ENCODE data around the gene DMBT1. TPM values are rescaled to one million over a fixed set of nuclear protein-coding genes. Genes with fewer than 3 reads are reported as not detected.
A peak's percentile ranks its signal among the peaks of the same experiment; 100 is the strongest.

Gene DMBT1
- total RNA-seq, 1 experiment from 2014 or later: 0.13 TPM

DNA sequence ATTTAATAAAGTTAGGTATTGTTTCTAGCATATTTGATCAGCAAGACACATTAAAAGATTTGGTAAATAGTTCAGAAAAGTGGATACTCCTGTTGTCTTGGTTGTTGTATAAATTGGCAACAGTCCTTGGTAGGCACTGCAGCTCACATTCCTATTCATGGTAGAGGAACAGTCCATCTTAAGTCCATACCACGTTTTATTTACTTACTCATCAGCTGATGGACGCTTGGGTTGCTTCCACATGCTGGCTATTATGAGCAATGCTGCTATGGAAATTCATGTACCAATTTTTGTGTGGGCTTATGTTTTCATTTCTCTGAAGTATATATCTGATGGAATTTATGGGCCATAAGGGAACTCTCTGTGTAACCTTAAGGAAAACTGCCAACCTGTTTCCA is 95.8 kb downstream of the DMBT1 start:
- no peak overlapping the region for H3K27ac Mint-ChIP-seq

DNA sequence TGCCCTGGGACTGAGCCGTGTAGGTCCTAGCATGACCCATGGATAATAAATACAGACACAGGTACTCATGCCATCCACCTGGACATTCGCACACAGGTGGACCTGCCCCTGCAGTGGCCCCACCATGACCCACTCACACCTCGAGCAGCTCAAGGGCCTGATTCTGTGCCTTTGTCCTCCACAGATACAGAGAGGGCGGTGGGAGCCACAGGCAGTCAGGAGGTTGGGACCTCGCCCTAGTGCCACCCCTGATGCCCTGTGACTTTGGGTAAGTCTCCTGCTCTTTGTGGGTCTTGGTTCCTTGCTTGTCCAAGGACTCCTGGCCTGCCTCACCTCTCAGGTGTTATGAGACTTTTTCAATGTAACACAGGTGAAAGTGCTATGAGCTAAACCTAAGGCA is 96.2 kb downstream of the DMBT1 start:
- TF ChIP-seq, protein P1, sequence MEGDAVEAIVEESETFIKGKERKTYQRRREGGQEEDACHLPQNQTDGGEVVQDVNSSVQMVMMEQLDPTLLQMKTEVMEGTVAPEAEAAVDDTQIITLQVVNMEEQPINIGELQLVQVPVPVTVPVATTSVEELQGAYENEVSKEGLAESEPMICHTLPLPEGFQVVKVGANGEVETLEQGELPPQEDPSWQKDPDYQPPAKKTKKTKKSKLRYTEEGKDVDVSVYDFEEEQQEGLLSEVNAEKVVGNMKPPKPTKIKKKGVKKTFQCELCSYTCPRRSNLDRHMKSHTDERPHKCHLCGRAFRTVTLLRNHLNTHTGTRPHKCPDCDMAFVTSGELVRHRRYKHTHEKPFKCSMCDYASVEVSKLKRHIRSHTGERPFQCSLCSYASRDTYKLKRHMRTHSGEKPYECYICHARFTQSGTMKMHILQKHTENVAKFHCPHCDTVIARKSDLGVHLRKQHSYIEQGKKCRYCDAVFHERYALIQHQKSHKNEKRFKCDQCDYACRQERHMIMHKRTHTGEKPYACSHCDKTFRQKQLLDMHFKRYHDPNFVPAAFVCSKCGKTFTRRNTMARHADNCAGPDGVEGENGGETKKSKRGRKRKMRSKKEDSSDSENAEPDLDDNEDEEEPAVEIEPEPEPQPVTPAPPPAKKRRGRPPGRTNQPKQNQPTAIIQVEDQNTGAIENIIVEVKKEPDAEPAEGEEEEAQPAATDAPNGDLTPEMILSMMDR (IDR thresholded peaks at IDR 0.05): no peak
- TF ChIP-seq, protein P2, sequence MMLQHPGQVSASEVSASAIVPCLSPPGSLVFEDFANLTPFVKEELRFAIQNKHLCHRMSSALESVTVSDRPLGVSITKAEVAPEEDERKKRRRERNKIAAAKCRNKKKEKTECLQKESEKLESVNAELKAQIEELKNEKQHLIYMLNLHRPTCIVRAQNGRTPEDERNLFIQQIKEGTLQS (CRISPR knock-in tag; conservative IDR thresholded peaks at IDR 0.05): no peak
- TF ChIP-seq GABPB1 (CRISPR knock-in tag; IDR thresholded peaks at IDR 0.05): no peak
- TF ChIP-seq MYBL2 (CRISPR knock-in tag; IDR thresholded peaks at IDR 0.05): no peak
- TF ChIP-seq SMAD3 (CRISPR knock-in tag; IDR thresholded peaks at IDR 0.05; ENCODE audit: borderline replicate concordance): no peak
- TF ChIP-seq ZNF219 (CRISPR knock-in tag; IDR thresholded peaks at IDR 0.05; ENCODE audit: borderline replicate concordance): no peak
- TF ChIP-seq PRRX2 (CRISPR knock-in tag; IDR thresholded peaks at IDR 0.05): no peak
- no peak for TF ChIP-seq FOXJ3 (CRISPR knock-in tag; IDR thresholded peaks at IDR 0.05; ENCODE audit: borderline replicate concordance)
- no peak for DNase-seq (ENCODE audit: low spot score)
- Mint-ChIP-seq H3K27ac (no peak overlapping the region), H3K27me3 (ENCODE audit: low read depth) (peaks cover 3% of the 10 kb centered on the region; the same call in 1 of the 2 replicates), H3K36me3 (no peaks in the 10 kb centered on the region), H3K4me3 (no peak overlapping the region), H3K9me3 (no peaks in the 10 kb centered on the region), H3K4me1 (no peaks in the 10 kb centered on the region; the same call in 1 of the 2 replicates)
- ATAC-seq: no peak
- ChIA-PET CTCF (interaction anchor here (0.9 to 2.5 kb wide), 6 partner anchors 8 to 377 kb away, joined by 3 to 17 read pairs (median 4); no protein-coding TSS in a partner anchor), POLR2A (no interaction called here)

More for the DNA sequence above, 95.8 kb downstream of the DMBT1 start:
- CTCF ChIA-PET: interaction anchor here (0.9 to 1.8 kb wide), 3 partner anchors 11 to 377 kb away, joined by 3 to 5 read pairs (median 3); no protein-coding TSS in a partner anchor
- H3K4me1 Mint-ChIP-seq: no peaks in the 10 kb centered on the region; the same call in 1 of the 2 replicates
- POLR2A ChIA-PET: no interaction called here
- no peak overlapping the region for H3K4me3 Mint-ChIP-seq
- H3K27me3 Mint-ChIP-seq (ENCODE audit: low read depth): peaks cover 4% of the 10 kb centered on the region; the same call in 1 of the 2 replicates
- TF ChIP-seq, protein P3, sequence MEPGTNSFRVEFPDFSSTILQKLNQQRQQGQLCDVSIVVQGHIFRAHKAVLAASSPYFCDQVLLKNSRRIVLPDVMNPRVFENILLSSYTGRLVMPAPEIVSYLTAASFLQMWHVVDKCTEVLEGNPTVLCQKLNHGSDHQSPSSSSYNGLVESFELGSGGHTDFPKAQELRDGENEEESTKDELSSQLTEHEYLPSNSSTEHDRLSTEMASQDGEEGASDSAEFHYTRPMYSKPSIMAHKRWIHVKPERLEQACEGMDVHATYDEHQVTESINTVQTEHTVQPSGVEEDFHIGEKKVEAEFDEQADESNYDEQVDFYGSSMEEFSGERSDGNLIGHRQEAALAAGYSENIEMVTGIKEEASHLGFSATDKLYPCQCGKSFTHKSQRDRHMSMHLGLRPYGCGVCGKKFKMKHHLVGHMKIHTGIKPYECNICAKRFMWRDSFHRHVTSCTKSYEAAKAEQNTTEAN (CRISPR knock-in tag; IDR thresholded peaks at IDR 0.05): no peak
- TF ChIP-seq, protein P4, sequence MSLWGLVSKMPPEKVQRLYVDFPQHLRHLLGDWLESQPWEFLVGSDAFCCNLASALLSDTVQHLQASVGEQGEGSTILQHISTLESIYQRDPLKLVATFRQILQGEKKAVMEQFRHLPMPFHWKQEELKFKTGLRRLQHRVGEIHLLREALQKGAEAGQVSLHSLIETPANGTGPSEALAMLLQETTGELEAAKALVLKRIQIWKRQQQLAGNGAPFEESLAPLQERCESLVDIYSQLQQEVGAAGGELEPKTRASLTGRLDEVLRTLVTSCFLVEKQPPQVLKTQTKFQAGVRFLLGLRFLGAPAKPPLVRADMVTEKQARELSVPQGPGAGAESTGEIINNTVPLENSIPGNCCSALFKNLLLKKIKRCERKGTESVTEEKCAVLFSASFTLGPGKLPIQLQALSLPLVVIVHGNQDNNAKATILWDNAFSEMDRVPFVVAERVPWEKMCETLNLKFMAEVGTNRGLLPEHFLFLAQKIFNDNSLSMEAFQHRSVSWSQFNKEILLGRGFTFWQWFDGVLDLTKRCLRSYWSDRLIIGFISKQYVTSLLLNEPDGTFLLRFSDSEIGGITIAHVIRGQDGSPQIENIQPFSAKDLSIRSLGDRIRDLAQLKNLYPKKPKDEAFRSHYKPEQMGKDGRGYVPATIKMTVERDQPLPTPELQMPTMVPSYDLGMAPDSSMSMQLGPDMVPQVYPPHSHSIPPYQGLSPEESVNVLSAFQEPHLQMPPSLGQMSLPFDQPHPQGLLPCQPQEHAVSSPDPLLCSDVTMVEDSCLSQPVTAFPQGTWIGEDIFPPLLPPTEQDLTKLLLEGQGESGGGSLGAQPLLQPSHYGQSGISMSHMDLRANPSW (CRISPR knock-in tag; conservative IDR thresholded peaks at IDR 0.05; ENCODE audit: low read depth): no peak
- TF ChIP-seq JUN (CRISPR knock-in tag; IDR thresholded peaks at IDR 0.05): no peak
- TF ChIP-seq, protein P5, sequence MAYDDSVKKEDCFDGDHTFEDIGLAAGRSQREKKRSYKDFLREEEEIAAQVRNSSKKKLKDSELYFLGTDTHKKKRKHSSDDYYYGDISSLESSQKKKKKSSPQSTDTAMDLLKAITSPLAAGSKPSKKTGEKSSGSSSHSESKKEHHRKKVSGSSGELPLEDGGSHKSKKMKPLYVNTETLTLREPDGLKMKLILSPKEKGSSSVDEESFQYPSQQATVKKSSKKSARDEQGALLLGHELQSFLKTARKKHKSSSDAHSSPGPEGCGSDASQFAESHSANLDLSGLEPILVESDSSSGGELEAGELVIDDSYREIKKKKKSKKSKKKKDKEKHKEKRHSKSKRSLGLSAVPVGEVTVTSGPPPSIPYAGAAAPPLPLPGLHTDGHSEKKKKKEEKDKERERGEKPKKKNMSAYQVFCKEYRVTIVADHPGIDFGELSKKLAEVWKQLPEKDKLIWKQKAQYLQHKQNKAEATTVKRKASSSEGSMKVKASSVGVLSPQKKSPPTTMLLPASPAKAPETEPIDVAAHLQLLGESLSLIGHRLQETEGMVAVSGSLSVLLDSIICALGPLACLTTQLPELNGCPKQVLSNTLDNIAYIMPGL (CRISPR knock-in tag; IDR thresholded peaks at IDR 0.05): no peak
- H3K36me3 Mint-ChIP-seq: no peaks in the 10 kb centered on the region
- H3K9me3 Mint-ChIP-seq: no peaks in the 10 kb centered on the region
- ATAC-seq (no peak), DNase-seq (ENCODE audit: low spot score) (no peak)

DNA sequence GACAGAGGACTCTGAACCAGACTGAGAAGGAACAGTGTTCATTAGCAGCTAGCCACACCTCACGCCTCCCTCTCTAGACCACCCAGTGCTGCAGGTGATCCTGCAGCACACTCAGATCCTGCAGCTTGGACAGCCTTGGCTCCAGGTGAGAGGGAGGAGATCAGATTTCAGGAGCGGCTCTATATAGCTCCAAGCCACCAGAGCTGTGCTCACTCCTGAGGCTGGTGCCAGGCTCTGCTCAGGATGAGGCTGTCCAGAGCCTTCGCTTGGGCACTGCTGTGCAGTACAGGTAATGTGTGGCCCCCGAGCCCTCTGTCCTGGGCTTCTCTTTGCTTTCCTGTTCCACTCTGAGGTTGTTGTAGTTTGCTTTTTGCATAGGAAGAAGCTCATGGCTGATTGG is 96.7 kb downstream of the DMBT1 start:
- Mint-ChIP-seq H3K4me3 (no peak overlapping the region), H3K36me3 (no peaks in the 10 kb centered on the region), H3K9me3 (no peaks in the 10 kb centered on the region), H3K4me1 (no peaks in the 10 kb centered on the region; the same call in 1 of the 2 replicates), H3K27ac (no peak overlapping the region), H3K27me3 (ENCODE audit: low read depth) (no peaks in the 10 kb centered on the region)
- POLR2A ChIA-PET: no interaction called here
- CTCF ChIA-PET: interaction anchor here (0.9 to 2.5 kb wide), 6 partner anchors 8 to 378 kb away, joined by 3 to 17 read pairs (median 4); no protein-coding TSS in a partner anchor
- DNase-seq (ENCODE audit: low spot score) (no peak), ATAC-seq (peak; percentile 61)
- TF ChIP-seq, protein P2 (CRISPR knock-in tag; conservative IDR thresholded peaks at IDR 0.05): no peak
- TF ChIP-seq FOXJ3 (CRISPR knock-in tag; IDR thresholded peaks at IDR 0.05; ENCODE audit: borderline replicate concordance): no peak
- TF ChIP-seq, protein P6, sequence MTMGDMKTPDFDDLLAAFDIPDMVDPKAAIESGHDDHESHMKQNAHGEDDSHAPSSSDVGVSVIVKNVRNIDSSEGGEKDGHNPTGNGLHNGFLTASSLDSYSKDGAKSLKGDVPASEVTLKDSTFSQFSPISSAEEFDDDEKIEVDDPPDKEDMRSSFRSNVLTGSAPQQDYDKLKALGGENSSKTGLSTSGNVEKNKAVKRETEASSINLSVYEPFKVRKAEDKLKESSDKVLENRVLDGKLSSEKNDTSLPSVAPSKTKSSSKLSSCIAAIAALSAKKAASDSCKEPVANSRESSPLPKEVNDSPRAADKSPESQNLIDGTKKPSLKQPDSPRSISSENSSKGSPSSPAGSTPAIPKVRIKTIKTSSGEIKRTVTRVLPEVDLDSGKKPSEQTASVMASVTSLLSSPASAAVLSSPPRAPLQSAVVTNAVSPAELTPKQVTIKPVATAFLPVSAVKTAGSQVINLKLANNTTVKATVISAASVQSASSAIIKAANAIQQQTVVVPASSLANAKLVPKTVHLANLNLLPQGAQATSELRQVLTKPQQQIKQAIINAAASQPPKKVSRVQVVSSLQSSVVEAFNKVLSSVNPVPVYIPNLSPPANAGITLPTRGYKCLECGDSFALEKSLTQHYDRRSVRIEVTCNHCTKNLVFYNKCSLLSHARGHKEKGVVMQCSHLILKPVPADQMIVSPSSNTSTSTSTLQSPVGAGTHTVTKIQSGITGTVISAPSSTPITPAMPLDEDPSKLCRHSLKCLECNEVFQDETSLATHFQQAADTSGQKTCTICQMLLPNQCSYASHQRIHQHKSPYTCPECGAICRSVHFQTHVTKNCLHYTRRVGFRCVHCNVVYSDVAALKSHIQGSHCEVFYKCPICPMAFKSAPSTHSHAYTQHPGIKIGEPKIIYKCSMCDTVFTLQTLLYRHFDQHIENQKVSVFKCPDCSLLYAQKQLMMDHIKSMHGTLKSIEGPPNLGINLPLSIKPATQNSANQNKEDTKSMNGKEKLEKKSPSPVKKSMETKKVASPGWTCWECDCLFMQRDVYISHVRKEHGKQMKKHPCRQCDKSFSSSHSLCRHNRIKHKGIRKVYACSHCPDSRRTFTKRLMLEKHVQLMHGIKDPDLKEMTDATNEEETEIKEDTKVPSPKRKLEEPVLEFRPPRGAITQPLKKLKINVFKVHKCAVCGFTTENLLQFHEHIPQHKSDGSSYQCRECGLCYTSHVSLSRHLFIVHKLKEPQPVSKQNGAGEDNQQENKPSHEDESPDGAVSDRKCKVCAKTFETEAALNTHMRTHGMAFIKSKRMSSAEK (CRISPR knock-in tag; IDR thresholded peaks at IDR 0.05; ENCODE audit: borderline replicate concordance): no peak
- no peak for TF ChIP-seq ZNF138 (CRISPR knock-in tag; conservative IDR thresholded peaks at IDR 0.05)
- no peak for TF ChIP-seq NFATC4 (CRISPR knock-in tag; IDR thresholded peaks at IDR 0.05)
- TF ChIP-seq, protein P7, sequence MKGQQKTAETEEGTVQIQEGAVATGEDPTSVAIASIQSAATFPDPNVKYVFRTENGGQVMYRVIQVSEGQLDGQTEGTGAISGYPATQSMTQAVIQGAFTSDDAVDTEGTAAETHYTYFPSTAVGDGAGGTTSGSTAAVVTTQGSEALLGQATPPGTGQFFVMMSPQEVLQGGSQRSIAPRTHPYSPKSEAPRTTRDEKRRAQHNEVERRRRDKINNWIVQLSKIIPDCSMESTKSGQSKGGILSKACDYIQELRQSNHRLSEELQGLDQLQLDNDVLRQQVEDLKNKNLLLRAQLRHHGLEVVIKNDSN (CRISPR knock-in tag; IDR thresholded peaks at IDR 0.05): no peak
